Measurements from ENCODE around the gene KLRC4.

- TF ChIP-seq EP300 (IDR thresholded peaks at IDR 0.05) (peak in 1 of 2 donors; percentile 54), CTCF (IDR thresholded peaks at IDR 0.05) (peak in 1 of 5 experiments; percentile 9)
Observed at GRCh38 chr12:10363914-10364814, 45.4 kb downstream of the KLRC4 start.
